ENCODE measurements around the gene ZNF692.

The ZNF692 gene

DNA sequence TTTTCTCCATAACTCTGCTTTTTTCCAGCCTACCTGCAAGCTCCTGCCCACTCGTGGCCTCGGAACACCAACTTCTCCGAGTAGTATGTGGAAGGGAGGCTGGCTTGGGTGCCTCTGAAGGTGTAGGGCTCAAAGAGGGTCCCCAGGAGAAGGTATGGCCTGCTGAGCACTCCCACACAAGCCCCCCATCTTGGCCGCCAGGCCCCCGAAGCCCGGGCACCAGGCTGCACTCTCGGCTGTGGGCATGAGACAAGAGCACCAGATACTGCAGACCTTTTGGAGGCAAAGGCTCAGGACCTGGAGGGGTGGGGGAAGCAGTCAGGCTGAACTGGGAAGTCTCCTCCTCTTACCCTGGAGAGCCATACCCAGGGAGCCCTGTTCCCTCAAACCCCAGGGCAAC is 1.7 kb downstream of the ZNF692 start:
- H3K9ac ChIP-seq (ENCODE audit: low read length in 2 of 2): no peak overlapping the region
- peak overlapping the region; percentile 75 to 84 for H3K4me3 ChIP-seq (ENCODE audit: low read length in 2 of 2)
- no peak overlapping the region for H3K27ac ChIP-seq (ENCODE audit: low read length)
- H3K9me3 ChIP-seq (ENCODE audit: control insufficient read depth in 2 of 2, low read length in 2 of 2): no peaks in the 10 kb centered on the region
- peaks cover 11 to 19% of the 10 kb centered on the region in 2 donors for H3K36me3 ChIP-seq (ENCODE audit: control insufficient read depth in 2 of 2, insufficient read depth in 2 of 2, low read length in 2 of 2)
- peaks cover 23% of the 10 kb centered on the region for H3K4me1 ChIP-seq (ENCODE audit: control insufficient read depth, insufficient read depth, low read length)
- H3K27me3 ChIP-seq (ENCODE audit: control insufficient read depth in 1 of 2, insufficient read depth in 2 of 2, low read length in 2 of 2): no peaks in the 10 kb centered on the region

DNA sequence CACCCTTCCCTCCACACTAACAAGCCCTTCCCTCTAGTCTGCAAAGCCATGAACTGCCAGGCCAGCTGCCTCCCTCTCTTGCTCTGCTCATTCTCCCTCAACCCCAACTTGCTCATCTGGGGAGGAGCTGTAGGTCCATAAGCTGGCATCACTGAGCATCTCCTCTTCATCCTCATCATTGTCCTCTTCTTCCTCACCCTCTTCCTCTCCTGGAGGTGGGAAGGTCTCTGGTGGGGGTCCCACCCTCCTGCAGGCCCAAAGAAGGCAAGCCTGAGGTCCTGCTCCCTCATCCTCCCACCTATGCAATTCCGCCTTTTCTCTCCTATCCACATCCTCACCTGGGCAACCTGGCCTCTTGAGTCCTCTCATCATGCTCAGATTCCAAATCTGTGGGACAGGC is 2.7 kb downstream of the ZNF692 start:
- no peaks in the 10 kb centered on the region for H3K9me3 ChIP-seq (ENCODE audit: control insufficient read depth in 2 of 2, low read length in 2 of 2)
- peaks cover 23% of the 10 kb centered on the region for H3K4me1 ChIP-seq (ENCODE audit: control insufficient read depth, insufficient read depth, low read length)
- H3K4me3 ChIP-seq (ENCODE audit: low read length in 2 of 2): no peak overlapping the region
- no peak overlapping the region for H3K9ac ChIP-seq (ENCODE audit: low read length in 2 of 2)
- no peaks in the 10 kb centered on the region for H3K27me3 ChIP-seq (ENCODE audit: control insufficient read depth in 1 of 2, insufficient read depth in 2 of 2, low read length in 2 of 2)
- no peak overlapping the region for H3K27ac ChIP-seq (ENCODE audit: low read length)
- H3K36me3 ChIP-seq (ENCODE audit: control insufficient read depth in 2 of 2, insufficient read depth in 2 of 2, low read length in 2 of 2): peaks cover 11 to 21% of the 10 kb centered on the region in 2 donors

DNA sequence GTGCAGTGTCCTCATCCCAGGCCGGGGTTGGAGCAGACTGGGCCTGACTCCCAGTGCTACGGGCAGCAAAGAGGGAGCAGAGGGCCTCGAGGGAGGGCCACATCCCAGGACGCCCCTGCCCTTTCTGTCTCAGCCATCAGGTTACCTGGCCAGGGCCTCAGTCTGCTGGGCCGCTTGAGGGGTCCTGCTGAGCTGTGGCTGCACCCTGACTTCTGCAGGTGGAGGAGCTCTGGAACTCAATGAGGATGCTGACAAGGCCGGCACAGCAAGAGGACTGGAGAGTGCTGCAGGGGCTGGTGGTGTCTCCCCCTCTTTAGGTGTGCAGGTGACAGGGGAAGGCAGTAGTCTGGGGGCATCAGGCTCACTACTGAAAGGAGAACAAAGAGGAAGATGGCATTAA is 3.3 kb downstream of the ZNF692 start:
- peaks cover 11 to 22% of the 10 kb centered on the region in 2 donors for H3K36me3 ChIP-seq (ENCODE audit: control insufficient read depth in 2 of 2, insufficient read depth in 2 of 2, low read length in 2 of 2)

DNA sequence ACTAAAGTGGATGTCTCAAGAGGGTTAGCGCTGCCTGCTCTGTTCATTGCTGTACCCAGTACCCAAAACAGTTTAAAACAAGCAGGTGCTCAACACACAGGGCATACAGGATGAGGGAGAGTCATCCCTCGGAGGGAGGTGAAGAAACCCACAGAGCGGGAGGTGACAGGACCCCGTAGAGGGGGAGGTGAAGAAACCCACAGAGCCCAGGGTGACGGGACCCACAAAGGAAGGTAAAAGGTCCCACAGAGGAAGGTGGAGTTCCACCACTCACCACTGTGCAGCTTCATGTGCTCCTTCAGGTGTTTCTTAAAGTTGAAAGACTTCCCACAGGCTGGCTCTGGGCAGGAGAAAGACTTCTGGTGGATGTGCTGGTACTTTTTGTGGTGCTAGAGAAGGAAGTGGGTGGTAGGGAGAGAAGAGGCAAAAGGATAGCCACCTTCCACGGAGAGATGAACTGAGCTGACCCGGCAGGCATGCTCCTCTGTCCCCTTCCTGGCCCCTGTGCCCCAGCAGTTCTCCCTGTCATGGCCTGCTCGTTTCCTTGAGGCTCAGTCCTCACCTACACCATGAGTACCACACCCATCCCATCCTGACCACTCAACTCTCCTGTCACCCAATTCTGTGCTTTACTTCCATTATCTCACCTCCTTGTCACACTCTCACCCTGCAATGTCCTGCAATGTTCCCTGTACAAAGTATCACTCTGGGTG is 5.1 kb downstream of the ZNF692 start:
- Histone ChIP-seq H3K9me3 (ENCODE audit: control insufficient read depth in 2 of 2, low read length in 2 of 2) (no peaks in the 10 kb centered on the region), H3K9ac (ENCODE audit: low read length in 2 of 2) (no peak overlapping the region), H3K36me3 (ENCODE audit: control insufficient read depth in 2 of 2, insufficient read depth in 2 of 2, low read length in 2 of 2) (peaks cover 26 to 32% of the 10 kb centered on the region in 2 donors), H3K4me3 (ENCODE audit: low read length in 2 of 2) (no peak overlapping the region), H3K4me1 (ENCODE audit: control insufficient read depth, insufficient read depth, low read length) (peaks cover 19% of the 10 kb centered on the region), H3K27ac (ENCODE audit: low read length) (no peak overlapping the region), H3K27me3 (ENCODE audit: control insufficient read depth in 1 of 2, insufficient read depth in 2 of 2, low read length in 2 of 2) (no peaks in the 10 kb centered on the region)

More for the DNA sequence above, 3.3 kb downstream of the ZNF692 start:
- H3K9ac ChIP-seq (ENCODE audit: low read length in 2 of 2): no peak overlapping the region
- no peaks in the 10 kb centered on the region for H3K9me3 ChIP-seq (ENCODE audit: control insufficient read depth in 2 of 2, low read length in 2 of 2)
- no peak overlapping the region for H3K4me3 ChIP-seq (ENCODE audit: low read length in 2 of 2)
- H3K4me1 ChIP-seq (ENCODE audit: control insufficient read depth, insufficient read depth, low read length): peaks cover 23% of the 10 kb centered on the region
- H3K27me3 ChIP-seq (ENCODE audit: control insufficient read depth in 1 of 2, insufficient read depth in 2 of 2, low read length in 2 of 2): no peaks in the 10 kb centered on the region
- no peak overlapping the region for H3K27ac ChIP-seq (ENCODE audit: low read length)

DNA sequence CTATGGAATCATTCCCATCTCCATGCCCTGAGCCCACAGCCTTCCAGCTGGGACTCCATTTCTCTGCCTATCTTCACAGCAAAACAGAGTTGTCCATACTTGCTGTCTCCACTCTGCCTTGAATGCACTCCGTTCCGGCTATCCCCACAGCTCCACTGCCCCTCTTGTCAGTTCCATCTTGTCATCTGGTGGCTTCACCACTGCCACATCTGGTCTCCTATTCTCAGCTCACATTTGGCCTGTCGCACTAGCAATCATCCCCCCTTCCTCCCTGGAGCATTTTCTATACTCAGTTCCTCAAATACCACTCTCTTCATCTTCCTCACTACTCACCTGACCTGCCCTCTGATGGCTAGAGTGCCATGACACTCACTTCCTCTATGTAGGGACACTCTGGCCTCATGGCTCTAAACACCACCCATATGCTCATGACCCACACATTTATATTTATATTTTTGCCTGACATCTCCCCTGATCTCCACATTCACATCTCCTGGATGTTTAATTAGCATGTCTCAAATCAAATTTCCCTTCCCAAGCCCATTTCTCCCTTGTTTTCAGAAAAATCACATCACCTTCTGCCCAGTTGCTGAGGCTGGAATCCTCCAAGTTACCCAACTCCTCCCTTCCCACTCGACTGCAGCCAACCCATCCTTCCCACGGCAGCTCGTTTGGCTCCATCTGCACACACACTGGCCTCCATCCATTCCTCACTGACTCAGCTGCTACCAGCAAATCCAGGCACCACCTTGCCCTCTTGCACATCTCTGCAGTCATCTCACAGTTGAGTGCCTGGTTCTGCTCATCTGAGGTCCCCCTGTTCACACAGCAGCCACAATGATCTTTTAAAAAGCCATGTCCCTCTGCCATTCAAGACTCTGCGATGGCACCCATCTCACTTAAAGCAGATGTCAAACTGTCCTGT is 6.1 kb downstream of the ZNF692 start:
- Histone ChIP-seq H3K9ac (ENCODE audit: low read length in 2 of 2) (no peak overlapping the region), H3K27ac (ENCODE audit: low read length) (no peak overlapping the region), H3K4me1 (ENCODE audit: control insufficient read depth, insufficient read depth, low read length) (peaks cover 12% of the 10 kb centered on the region), H3K4me3 (ENCODE audit: low read length in 2 of 2) (no peak overlapping the region), H3K36me3 (ENCODE audit: control insufficient read depth in 2 of 2, insufficient read depth in 2 of 2, low read length in 2 of 2) (peaks cover 35 to 41% of the 10 kb centered on the region in 2 donors), H3K9me3 (ENCODE audit: control insufficient read depth in 2 of 2, low read length in 2 of 2) (no peaks in the 10 kb centered on the region), H3K27me3 (ENCODE audit: control insufficient read depth in 1 of 2, insufficient read depth in 2 of 2, low read length in 2 of 2) (no peaks in the 10 kb centered on the region)

DNA sequence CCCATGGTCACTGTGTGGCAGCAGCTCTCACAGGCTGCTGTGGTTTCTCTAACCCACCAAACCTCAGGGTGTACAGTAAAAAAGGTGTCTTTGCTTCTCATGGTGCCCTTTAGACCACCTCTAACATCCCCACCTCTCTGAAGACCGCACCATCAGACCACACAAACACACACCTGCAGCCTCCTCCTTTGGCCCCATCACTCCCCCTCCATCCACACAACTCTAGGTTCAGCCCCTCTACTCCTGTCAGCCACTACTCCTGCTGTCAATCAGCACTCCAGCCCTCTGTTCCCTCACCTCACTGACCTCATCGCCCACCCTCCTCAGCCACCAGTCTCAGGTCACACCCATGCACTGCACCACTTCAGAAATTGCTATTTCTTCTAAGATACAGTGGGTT is 7.5 kb downstream of the ZNF692 start:
- Histone ChIP-seq H3K27ac (ENCODE audit: low read length) (no peak overlapping the region), H3K4me1 (ENCODE audit: control insufficient read depth, insufficient read depth, low read length) (peaks cover 5% of the 10 kb centered on the region), H3K9me3 (ENCODE audit: control insufficient read depth in 2 of 2, low read length in 2 of 2) (no peaks in the 10 kb centered on the region), H3K9ac (ENCODE audit: low read length in 2 of 2) (no peak overlapping the region), H3K27me3 (ENCODE audit: control insufficient read depth in 1 of 2, insufficient read depth in 2 of 2, low read length in 2 of 2) (no peaks in the 10 kb centered on the region), H3K36me3 (ENCODE audit: control insufficient read depth in 2 of 2, insufficient read depth in 2 of 2, low read length in 2 of 2) (peaks cover 46 to 55% of the 10 kb centered on the region in 2 donors), H3K4me3 (ENCODE audit: low read length in 2 of 2) (no peak overlapping the region)

DNA sequence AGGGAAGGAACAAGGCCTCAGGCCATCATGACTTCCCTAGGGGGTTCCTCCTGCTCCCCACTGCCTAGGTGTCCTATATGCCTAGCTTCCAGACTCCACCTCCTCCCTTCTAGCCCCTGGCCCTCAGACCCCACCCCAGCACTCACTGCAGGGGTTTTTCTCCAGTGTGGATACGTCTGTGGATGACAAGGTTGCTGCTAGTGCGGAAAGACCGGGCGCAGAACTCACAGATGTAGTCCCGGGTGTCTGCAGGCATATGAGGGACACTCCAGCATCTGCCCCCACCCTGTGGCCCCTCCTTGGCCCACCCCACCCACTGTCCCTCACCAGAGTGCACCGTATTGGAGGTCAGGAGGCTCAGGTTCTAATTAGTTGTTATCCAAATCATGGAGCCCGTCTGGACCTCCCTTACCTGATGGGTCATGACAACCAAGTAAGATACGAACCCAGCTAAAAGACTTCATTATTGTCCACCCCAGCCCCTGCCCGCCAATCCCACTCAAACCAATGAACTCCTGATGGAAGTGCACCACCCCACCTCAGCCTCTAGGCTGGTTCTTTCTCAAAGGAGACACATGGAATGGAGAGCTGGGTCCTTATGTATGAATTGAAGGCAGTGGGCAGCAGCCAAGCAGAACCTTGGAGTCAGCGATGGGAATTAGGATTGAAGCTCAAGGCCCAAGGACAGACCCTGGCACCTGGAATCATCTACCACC is 8.2 kb downstream of the ZNF692 start:
- H3K27me3 ChIP-seq (ENCODE audit: control insufficient read depth in 1 of 2, insufficient read depth in 2 of 2, low read length in 2 of 2): no peaks in the 10 kb centered on the region
- H3K4me1 ChIP-seq (ENCODE audit: control insufficient read depth, insufficient read depth, low read length): peaks cover 3% of the 10 kb centered on the region
- no peak overlapping the region for H3K27ac ChIP-seq (ENCODE audit: low read length)
- H3K9ac ChIP-seq (ENCODE audit: low read length in 2 of 2): no peak overlapping the region
- H3K9me3 ChIP-seq (ENCODE audit: control insufficient read depth in 2 of 2, low read length in 2 of 2): no peaks in the 10 kb centered on the region
- H3K36me3 ChIP-seq (ENCODE audit: control insufficient read depth in 2 of 2, insufficient read depth in 2 of 2, low read length in 2 of 2): peaks cover 53 to 62% of the 10 kb centered on the region in 2 donors
- no peak overlapping the region for H3K4me3 ChIP-seq (ENCODE audit: low read length in 2 of 2)

DNA sequence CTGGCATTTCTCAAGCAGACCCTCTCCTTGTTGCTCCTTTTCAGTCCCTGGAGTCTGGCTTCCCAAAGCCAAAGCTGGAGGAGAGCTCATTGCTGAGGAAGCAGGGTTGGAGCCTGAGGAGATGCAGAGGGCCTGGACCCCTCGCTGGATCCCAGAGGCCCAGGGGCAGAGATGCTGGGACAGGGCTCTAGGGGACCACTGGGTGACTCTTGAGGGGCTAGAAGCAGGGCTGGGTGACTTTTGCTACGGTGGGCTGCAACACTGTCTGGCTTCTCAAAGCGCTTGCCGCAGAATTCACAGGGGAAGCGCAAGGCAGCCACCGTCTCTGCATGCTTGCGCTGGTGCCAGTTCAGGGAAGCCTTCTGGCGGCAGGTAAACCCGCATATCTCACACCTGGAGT is 8.8 kb downstream of the ZNF692 start:
- no peak overlapping the region for H3K4me3 ChIP-seq (ENCODE audit: low read length in 2 of 2)
- H3K9ac ChIP-seq (ENCODE audit: low read length in 2 of 2): no peak overlapping the region
- no peaks in the 10 kb centered on the region for H3K9me3 ChIP-seq (ENCODE audit: control insufficient read depth in 2 of 2, low read length in 2 of 2)
- no peak overlapping the region for H3K27ac ChIP-seq (ENCODE audit: low read length)
- H3K36me3 ChIP-seq (ENCODE audit: control insufficient read depth in 2 of 2, insufficient read depth in 2 of 2, low read length in 2 of 2): peaks cover 58 to 64% of the 10 kb centered on the region in 2 donors
- peaks cover 3% of the 10 kb centered on the region for H3K4me1 ChIP-seq (ENCODE audit: control insufficient read depth, insufficient read depth, low read length)
- H3K27me3 ChIP-seq (ENCODE audit: control insufficient read depth in 1 of 2, insufficient read depth in 2 of 2, low read length in 2 of 2): no peaks in the 10 kb centered on the region

DNA sequence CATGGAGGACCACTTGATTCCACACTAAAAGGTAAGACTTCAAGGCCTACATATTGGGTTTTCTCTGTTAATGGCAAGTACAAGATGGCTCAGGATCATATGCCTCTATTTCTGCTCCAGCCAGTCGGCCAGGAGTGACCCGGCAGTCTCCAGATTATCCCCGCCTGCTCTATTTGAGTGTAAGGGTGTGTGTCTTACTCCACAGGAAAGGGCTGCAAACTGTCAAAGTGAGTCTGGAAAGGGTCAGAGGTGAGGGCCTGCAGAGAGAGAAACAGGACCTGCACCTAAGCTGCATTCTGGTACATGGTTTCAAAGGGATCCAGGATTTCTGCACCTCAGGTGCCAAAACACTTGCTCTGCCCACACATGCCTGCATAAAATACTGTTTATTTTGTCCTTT is 9.2 kb downstream of the ZNF692 start:
- Histone ChIP-seq H3K9ac (ENCODE audit: low read length in 2 of 2) (no peak overlapping the region), H3K36me3 (ENCODE audit: control insufficient read depth in 2 of 2, insufficient read depth in 2 of 2, low read length in 2 of 2) (peaks cover 61 to 62% of the 10 kb centered on the region in 2 donors), H3K4me1 (ENCODE audit: control insufficient read depth, insufficient read depth, low read length) (peaks cover 3% of the 10 kb centered on the region), H3K27me3 (ENCODE audit: control insufficient read depth in 1 of 2, insufficient read depth in 2 of 2, low read length in 2 of 2) (no peaks in the 10 kb centered on the region), H3K9me3 (ENCODE audit: control insufficient read depth in 2 of 2, low read length in 2 of 2) (no peaks in the 10 kb centered on the region), H3K27ac (ENCODE audit: low read length) (no peak overlapping the region), H3K4me3 (ENCODE audit: low read length in 2 of 2) (no peak overlapping the region)

DNA sequence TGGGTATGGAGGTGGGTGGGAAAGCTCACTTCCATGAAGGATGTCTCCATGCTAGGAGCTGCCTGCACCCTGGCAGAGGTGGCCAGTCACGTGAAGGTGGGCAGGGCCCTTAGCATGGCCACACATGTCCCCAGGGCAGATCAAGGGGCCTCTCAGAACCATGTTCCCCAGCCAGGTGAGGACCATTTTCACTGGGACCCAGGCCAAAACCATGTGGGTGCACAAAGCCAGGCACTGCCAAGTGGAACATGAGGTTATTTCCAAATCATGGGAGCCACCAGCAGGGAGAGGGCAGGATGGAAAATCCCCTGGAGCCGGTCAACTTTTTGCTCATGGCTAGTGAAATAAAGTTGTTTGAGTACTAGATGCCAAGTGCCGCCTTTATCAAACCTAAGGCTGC is 9.7 kb downstream of the ZNF692 start:
- H3K9me3 ChIP-seq (ENCODE audit: control insufficient read depth in 2 of 2, low read length in 2 of 2): no peaks in the 10 kb centered on the region
- no peak overlapping the region for H3K4me3 ChIP-seq (ENCODE audit: low read length in 2 of 2)
- H3K27ac ChIP-seq (ENCODE audit: low read length): no peak overlapping the region
- H3K4me1 ChIP-seq (ENCODE audit: control insufficient read depth, insufficient read depth, low read length): peaks cover 3% of the 10 kb centered on the region
- no peaks in the 10 kb centered on the region for H3K27me3 ChIP-seq (ENCODE audit: control insufficient read depth in 1 of 2, insufficient read depth in 2 of 2, low read length in 2 of 2)
- H3K9ac ChIP-seq (ENCODE audit: low read length in 2 of 2): no peak overlapping the region
- peaks cover 61 to 64% of the 10 kb centered on the region in 2 donors for H3K36me3 ChIP-seq (ENCODE audit: control insufficient read depth in 2 of 2, insufficient read depth in 2 of 2, low read length in 2 of 2)
